NT2/D1 (cell line): ENCODE data around the gene JAM2.

Experiments used
- SUZ12 ChIP-seq: IDR thresholded peaks from 2 replicates; pipeline ENCODE4 v1.6.1; 2011; ENCODE audit not compliant: insufficient read length, insufficient read depth; ENCODE audit errors: extremely low read depth
- YY1 ChIP-seq: IDR thresholded peaks from 2 replicates; pipeline ENCODE4 v1.6.1; 2011; ENCODE audit not compliant: insufficient read length, insufficient read depth
- ZNF274 ChIP-seq: IDR thresholded peaks from 2 replicates; pipeline ENCODE4 v1.6.1; 2011; ENCODE audit warnings: mild to moderate bottlenecking, low read depth, low read length

DNA sequence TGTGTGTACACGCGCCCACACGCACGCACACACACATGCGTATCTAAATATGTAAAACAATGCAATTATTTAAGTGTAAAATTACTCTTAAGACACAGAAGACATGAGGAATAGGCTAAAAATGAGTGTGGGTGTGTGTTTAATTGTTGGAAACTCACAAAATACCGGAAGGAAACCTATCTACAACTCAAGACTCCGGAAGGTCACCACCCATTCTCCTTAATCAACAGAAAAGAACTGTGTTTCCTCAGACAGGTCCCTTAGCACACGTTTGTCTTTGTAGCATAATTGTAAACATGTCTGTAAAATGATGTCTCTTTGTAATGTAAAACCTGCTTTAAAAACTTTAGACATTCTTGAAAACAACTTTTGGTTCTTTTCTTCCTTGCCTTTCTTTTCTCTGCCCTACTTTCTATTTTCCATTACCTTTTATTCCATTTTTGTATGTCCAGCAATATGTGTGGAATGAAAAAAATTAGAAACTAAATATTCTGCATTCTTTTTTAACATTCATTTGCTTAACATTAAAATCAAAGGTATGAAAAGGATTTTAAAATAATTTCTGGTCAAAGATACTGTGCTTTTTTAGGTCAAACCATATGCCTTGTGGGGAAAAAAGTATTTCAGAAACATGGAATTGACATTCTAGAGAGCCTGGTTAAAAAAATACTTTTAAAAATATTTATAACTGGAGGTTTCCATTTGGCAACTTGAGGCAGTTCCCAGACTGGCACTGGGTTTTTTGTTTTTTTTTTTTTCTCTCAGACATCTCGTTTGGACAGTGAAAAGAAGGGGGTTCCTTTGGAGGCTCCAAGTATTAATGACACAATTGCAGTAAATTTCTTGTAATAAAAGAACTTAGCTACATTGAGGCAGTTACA is 49.5 kb downstream of the JAM2 start:
- TF ChIP-seq YY1 (no peak), ZNF274 (no peak), SUZ12 (no peak)
